DMS79 treated with DMSO at 0.1 percent for 48 hours (cell line): ENCODE results near the gene PSMG2.

ENCODE experiments used
- DNase-seq: peaks from one replicate; lab custom pipeline; 2025; lab: John Stamatoyannopoulos, UW

Gene PSMG2

GRCh38 chr18:12766986-12767433 lies 64.2 kb downstream of the PSMG2 start:
- DNase-seq = no peak

- DNase-seq = no peak
Measured at GRCh38 chr18:12767580-12768155, 64.8 kb downstream of the PSMG2 start.

GRCh38 chr18:12768625-12769024 lies 65.8 kb downstream of the PSMG2 start:
- no peak for DNase-seq

- DNase-seq = no peak
Measured at GRCh38 chr18:12769136-12769535, 66.3 kb downstream of the PSMG2 start.

- DNase-seq = no peak
Measured at GRCh38 chr18:12769644-12770440, 67.0 kb downstream of the PSMG2 start.

GRCh38 chr18:12770469-12771219 lies 67.8 kb downstream of the PSMG2 start:
- no peak for DNase-seq

GRCh38 chr18:12772111-12772510 lies 69.3 kb downstream of the PSMG2 start:
- DNase-seq = no peak

GRCh38 chr18:12773369-12773768 lies 70.5 kb downstream of the PSMG2 start:
- no peak for DNase-seq

GRCh38 chr18:12774982-12775381 lies 72.1 kb downstream of the PSMG2 start:
- no peak for DNase-seq
